NCI-H1694 treated with DMSO at 0.1 percent for 48 hours (cell line): ENCODE results near the gene KDM2A.

Source experiments
- DNase-seq: peaks from one replicate; lab custom pipeline; 2025; lab: John Stamatoyannopoulos, UW

The KDM2A gene

DNA sequence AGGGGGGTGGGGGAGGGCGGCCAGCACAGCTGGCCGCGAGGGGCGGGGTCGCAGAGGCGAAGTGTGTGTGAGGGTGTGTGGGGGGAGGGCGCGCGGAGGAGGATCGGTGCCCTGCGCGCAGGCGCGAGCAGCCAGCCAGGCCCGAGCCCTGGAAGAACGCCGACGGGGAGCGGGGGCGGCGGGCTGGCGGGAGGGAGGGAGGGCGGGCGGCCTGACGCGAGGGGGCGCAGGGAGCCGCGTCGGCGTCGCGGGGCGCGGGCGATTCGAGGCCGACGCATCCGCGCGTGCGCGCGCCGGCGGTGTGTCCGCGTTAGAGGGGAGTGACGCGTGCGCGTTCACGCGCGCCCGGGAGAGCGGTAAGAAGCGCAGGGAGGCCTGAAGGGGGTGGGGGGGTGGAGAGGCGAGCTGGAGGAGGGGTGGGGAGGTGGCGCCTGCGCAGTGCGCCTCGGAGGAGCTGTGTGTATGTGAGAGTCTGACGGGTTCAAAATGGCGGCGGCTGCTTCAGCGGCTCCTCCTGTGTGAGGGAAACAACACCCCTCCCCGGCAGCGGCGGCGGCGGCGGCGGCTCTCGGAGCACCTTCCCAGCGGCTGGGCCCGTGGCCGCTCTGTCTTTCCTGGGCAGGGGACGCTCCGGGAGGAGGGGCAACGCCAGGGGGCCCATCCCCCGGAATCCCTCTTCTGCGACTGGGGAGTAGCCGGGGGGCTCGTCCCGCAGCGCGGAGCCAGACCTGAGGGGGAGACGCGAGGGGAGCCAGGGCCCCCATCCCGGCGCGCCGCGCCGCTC is at the start of gene KDM2A:
Gene KDM2A (plus strand): TSS at position 463 of the 784 bp plus-strand sequence. CDS start 2,054 bp downstream, outside the sequence.
- peak; percentile 88 for DNase-seq

- no peak for DNase-seq
Measured at GRCh38 chr11:67071420-67072284, 47.4 kb upstream of the KDM2A start.

- no peak for DNase-seq
Measured at GRCh38 chr11:67072295-67072694, 46.8 kb upstream of the KDM2A start.

DNA sequence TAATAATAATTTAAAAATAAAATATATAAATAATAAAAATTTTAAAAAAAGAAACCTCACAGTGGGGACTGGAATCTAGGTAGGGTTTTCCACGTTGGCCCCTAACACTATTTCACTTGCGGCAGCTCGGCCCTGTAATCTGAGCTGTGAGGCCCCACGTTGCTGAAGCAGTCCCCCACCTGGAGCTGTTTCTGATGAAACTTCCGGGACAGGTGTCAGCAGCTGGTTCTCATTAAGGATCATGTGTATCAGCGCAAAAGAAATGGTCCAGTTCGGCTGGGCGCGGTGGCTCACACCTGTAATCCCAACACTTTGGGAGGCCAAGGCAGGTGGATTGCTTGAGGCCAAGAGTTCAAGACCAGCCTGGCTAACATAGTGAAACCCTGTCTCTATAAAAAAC is 45.2 kb upstream of the KDM2A start:
- no peak for DNase-seq

DNA sequence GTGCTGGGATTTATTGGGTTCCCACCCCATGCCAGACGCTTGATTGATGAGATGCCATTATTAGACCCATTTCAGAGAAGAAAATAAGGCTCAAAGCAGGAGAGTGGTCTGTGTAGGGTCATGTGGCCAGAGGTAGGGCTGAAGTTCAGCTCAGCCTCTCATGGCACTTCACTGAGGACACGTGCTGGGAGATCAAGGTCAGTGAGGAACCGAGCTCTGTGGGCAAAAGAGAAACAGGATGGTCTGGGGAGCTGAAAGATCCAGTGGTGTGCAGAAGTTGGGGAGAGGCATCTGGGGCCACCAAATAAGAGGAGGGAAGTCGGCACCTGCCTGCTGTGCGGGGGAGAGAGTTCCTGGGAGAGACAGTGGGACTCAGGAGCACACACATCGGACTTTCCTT is 42.9 kb upstream of the KDM2A start:
- DNase-seq = no peak

DNA sequence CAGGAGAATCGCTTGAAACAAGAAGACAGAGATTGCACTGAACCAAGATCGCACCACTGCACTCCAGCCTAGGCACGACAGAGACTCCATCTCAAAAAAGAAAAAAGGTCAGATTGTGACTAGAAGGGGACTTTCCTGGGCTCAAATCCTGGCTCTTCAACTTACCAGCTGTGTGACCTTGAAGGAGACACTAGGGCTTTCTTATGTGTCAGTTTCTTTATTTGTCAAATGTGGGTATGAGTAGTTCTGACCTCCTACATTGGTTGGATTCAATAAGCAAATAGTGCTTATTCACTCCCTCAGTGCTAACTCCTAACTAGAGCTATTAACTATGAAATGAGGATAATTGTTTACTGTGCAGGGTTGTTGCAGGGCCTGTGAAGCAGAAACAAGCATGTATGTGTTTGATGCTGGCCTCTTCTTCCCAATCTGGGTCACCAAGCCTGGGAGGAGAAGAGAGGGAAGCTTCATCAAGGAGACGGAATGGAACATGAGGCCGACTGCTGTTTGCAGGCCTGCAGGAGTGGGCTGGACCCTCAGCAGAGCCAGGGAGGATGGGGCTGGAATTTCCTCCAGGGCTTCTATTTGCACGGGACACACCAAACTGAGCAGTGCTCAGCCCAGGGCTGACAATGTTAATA is 39.9 kb upstream of the KDM2A start:
- no peak for DNase-seq

GRCh38 chr11:67082071-67082791 is 36.8 kb upstream of the KDM2A start:
- no peak for DNase-seq

DNA sequence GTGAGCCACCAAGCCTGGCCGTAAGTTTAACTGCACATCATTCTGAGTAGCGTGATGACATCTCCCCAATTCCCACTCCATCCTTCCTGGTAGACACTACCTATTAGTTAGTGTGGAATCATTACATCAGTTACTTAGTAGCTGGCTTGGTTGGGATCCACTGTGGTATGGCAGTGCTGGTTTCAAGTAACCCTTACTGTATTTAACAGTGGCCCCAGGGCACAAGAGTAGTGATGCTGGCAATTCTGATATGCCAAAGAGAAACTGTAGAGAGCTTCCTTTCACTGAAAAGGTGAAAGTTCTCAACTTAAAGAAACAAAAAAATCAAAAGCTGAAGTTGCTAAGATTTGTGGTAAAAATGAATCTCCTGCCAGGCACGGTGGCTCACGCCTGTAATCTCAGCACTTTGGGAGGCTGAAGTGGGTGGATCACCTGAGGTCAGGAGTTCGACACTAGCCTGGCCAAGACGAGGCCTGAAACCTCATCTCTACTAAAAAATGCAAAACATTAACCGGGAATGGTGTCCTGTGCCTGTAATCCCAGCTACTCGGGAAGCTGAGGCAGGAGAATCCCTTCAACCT is 35.2 kb upstream of the KDM2A start:
- DNase-seq = no peak

DNA sequence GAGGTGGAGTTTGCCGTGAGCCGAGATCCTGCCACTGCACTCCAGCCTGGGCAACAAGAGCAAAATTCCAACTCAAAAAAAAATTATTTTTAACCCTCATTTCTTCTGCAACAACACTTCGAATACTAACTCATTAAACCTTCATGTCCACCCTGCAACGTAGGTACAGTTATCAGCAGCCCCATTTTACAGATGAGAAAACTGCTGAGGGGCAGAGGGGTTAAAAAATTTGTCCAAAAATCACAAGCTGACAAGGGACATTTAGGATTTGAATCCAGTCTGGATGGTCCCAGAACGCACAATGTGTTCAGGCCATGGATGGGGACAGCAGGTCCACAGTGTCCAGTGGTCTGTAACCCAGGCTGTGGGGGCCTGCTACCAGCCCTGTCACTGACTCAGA is 33.4 kb upstream of the KDM2A start:
- DNase-seq = no peak

DNA sequence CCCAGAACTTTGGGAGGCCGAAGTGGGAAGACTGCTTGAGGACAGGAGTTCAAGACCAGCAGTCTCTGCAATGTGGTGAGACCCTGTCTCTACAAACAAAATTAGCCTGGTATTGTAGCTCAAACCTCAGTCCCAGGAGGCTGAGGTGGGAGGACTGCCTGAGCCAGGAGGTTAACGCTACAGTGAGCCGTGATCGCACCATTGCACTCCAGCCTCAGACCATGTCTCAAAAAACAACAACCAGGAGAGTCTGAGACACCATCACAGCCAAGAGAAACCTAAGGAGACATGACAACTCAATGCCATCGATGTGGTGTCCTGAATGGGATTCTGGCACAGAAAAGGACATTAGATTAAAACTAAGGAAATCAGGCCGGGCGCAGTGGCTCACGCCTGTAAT is 28.3 kb upstream of the KDM2A start:
- no peak for DNase-seq

GRCh38 chr11:67095214-67095507 is 23.9 kb upstream of the KDM2A start:
- no peak for DNase-seq

GRCh38 chr11:67098799-67099429 is 20.1 kb upstream of the KDM2A start:
- DNase-seq = no peak

- DNase-seq = no peak
Measured at GRCh38 chr11:67099831-67100324, 19.2 kb upstream of the KDM2A start.

DNA sequence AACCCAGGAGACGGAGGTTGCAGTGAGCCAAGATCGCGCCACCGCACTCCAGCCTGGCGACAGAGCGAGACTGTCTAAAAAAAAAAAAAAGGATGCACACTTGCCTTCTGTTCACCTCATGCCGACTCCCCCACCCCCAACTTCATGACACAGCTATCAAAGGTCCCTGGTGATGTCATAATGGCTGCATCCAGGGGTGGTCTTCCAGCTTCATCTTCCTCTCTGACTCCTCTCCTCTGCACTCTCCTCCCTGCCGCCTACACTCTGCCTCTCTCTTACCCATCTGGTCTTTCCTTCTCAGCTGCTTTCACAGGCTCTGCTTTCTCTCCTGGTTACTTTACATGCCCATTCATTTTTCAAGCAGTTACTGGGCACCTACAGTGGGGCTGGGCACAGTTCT is 16.4 kb upstream of the KDM2A start:
- no peak for DNase-seq

DNA sequence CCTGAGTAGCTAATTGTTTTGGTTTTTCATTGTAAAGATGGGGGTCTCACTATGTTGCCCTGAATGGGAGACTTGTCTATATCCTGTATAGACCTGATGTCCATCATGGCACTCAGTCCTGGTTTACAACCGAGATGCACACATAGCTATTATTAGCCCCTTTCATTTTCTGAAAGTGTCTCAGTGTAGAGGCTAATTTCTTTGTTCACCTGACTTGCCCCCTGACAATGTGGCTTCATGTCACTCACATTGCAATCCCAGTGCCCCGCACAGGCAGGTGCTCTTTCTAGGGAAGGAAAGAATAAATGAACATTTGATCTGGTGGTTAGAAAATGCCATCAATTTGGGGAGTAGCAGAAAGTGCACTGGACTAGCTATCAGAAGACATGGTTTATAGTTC is 13.1 kb upstream of the KDM2A start:
- DNase-seq = no peak

GRCh38 chr11:67111261-67111660 is 7.8 kb upstream of the KDM2A start:
- DNase-seq = peak; percentile 41

- no peak for DNase-seq
Measured at GRCh38 chr11:67113231-67113721, 5.8 kb upstream of the KDM2A start.

DNA sequence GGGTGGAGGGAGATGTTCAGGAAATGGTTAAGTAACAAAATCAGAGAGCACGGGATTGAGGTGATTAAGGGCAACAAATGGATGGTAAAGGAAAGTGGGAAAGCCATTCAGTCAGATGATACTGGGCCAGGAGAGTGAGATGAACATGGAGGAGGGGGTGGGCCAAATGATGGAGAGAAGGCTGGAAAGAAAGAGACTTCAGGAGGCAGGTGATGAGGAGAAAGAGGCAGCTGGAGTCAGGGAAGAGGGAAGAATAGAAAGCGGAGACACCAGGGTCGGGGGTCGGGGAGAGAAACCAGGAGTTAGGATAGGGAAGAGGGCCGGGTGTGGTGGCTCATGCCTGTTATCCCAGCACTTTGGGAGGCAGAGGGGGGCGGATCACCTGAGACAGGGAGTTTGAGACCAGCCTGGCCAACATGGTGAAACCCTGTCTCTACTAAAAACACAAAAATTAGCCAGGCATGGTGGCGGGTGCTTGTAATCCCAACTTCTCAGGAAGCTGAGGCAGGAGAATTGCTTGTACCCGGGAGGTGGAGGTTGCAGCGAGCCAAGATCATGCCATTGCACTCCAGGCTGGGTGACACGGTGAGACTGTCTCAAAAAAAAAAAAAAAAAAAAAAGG is 4.7 kb upstream of the KDM2A start:
- no peak for DNase-seq

GRCh38 chr11:67116758-67117105 is 2.3 kb upstream of the KDM2A start:
- DNase-seq = no peak

GRCh38 chr11:67117176-67117575 is 1.9 kb upstream of the KDM2A start:
- DNase-seq = no peak
